GM23248 (cell line): Measurements from ENCODE around the gene JMY.

ENCODE experiments used
- EZH2 ChIP-seq: fragments of 200-600 bp; sonication (generic); IDR thresholded peaks from 2 replicates; pipeline ENCODE4 v1.6.1; 2018; ENCODE audit warnings: antibody characterized with exemption, mild to moderate bottlenecking; ENCODE audit not compliant: insufficient read depth, poor library complexity, severe bottlenecking
- EZH2phosphoT487 ChIP-seq: fragments of 200-600 bp; sonication (generic); IDR thresholded peaks from 2 replicates; pipeline ENCODE4 v1.6.1; 2018; ENCODE audit warnings: antibody characterized with exemption, moderate library complexity, mild to moderate bottlenecking, low read depth; ENCODE audit not compliant: insufficient read depth

DNA sequence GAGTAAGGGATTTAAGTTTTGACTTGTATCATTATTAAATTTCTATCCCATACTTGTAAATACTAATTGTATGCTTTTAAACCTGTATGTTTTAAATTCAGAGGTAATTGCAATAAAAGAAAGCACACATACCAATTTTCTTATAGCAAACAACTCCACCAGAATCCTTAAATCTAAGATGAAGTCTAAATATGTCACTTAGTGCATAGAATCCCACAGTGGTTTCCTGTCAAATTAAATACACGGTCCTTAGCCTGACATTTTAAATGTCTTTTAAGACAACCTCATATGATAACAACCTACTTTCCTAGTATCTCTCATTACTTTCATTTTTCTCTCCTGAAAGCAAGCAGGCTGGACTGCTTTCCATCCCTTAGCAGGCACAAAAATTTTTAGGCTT, 52.0 kb downstream of the JMY start:
- TF ChIP-seq EZH2, result no peak
- no peak for TF ChIP-seq EZH2phosphoT487
